HG02610 (cell line): ENCODE data around the gene PGAP1.

ENCODE experiments used
- ATAC-seq: cut with Tn5 transposase; IDR thresholded peaks from one replicate; pipeline ENCODE4 v1.9.1; 2021; ENCODE audit warnings: mild to moderate bottlenecking, moderate library complexity; ENCODE audit not compliant: unreplicated experiment

The PGAP1 gene, protein sequence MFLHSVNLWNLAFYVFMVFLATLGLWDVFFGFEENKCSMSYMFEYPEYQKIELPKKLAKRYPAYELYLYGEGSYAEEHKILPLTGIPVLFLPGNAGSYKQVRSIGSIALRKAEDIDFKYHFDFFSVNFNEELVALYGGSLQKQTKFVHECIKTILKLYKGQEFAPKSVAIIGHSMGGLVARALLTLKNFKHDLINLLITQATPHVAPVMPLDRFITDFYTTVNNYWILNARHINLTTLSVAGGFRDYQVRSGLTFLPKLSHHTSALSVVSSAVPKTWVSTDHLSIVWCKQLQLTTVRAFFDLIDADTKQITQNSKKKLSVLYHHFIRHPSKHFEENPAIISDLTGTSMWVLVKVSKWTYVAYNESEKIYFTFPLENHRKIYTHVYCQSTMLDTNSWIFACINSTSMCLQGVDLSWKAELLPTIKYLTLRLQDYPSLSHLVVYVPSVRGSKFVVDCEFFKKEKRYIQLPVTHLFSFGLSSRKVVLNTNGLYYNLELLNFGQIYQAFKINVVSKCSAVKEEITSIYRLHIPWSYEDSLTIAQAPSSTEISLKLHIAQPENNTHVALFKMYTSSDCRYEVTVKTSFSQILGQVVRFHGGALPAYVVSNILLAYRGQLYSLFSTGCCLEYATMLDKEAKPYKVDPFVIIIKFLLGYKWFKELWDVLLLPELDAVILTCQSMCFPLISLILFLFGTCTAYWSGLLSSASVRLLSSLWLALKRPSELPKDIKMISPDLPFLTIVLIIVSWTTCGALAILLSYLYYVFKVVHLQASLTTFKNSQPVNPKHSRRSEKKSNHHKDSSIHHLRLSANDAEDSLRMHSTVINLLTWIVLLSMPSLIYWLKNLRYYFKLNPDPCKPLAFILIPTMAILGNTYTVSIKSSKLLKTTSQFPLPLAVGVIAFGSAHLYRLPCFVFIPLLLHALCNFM

DNA sequence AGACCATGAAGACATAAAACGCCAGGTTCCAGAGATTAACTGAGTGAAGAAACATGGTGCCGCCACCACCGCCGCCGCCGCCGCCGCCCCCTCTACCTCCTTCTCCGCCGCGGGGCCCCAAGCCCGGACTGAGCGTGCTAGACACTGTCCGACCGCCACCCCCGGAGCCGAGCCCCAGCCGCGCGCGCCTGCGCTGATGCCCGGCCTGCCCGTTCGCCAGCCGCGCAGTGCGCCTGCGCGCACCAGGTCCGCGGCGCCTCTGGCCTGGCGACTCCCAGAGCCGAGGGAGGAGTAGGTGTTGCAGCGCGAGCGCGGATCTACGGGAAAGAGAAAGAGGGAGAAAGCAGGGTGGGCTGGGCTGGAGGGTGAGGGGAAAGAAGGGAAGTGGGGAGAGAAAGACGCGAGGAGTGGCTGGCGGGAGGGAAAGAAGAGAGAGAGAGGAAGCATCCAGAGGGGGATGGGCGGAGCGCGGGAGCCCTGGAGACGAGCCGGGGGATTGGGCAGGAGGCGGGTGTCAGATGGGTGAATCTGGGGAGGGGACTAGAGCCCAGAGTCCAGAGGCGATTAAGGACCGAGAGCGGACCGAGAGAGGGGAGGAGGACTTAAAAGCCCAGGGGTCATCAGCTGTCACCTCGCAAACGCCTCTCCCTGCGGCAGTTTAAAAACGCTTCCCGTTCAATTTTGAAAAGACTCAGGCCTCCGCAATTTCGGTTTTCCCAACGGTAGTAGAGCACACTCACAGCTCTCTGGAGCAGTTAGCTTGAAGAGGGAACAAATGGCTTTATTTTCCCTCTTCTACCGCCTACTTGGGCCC, at the start of gene PGAP1:
Gene PGAP1 (minus strand): TSS at position 146 of the 814 bp plus-strand sequence. CDS start 91 bp downstream, at position 55.
- ATAC-seq: peak; percentile 81

DNA sequence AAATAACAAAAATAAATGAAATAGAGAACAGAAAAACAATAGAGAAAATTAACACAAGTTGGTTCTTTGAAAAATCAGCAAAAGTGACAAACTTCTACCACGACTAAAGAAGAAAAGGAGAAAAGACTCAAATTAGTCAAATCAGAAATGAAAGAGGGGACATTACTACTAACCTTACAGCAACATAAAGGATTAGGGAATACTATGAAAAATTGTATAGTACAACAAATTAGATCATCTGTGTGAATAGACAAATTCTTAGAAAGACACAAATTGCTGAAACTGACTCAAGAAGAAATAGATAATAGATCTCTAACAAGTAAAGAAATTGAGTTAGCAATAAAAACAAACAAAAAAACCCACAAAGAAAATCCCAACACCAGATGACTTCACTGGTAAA, 48.5 kb upstream of the PGAP1 start:
- ATAC-seq: no peak

DNA sequence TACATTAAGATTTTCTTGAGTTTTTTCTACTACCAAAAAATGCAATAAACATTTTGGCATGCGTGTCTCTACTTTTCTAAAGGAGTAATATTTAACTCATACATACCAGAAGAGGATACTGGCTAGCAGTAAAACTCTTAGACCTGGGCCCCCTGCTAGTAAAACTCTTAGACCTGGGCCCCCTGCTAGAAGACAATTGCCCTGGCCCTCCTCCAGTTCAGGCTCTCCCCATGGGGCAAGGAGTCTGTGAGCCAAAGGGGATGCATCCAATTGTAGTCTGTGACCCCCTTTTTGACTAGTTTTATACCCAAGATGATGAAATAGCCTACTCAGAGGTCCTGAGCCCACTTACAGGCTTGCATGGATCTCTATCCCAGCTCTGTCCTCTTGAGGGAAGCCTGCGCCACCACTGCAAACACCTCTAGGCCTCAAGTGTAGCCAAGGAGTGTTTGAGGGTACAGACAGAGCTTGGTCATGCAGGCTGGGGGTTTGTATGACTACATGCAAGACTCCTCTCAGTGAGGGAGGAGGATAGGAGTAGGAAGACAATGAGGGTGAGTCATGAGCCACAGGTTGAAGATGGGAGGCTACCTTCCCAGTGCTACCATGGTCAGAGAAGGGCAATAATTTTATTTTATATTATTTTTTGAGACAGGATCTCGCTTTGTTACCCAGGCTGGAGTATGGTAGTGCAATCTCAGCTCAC, 45.2 kb upstream of the PGAP1 start:
- no peak for ATAC-seq

DNA sequence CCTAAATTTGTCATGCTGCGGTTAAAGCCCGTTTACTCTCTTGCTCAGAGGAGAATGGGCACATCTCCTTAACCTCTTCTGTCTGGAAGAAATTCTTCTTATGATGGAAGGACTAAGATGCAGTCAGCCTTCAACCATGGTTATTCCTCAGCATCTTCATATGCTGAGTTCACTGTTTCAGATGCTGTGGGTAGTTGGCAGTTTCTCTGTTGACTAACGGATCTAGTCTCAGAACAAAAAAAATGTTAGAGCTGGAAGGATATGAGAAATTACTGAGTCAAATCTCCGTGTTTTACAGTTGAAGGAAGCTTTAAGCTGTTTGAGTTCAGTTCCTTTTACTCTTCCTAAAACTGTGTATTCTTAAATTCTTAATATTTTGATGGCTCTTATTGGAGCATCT, 43.6 kb upstream of the PGAP1 start:
- no peak for ATAC-seq

DNA sequence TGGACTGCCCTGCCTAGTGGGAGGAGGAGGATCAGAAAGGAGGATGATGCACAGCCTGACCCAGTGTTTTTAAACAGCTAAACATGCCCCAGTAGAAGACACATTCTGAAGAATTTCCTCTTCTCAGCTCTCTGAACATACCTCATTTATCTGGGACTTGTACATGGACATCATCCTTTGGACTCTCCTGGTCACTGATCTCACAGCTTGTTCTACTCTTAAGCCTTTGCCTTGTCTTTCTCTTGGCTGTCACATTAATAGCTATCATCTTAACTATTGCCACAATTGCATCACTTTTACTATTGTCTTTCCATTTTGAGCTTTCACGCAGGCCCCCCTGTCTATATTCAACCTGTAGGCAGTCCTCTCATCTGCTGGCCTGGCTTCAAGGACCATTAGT, 42.0 kb upstream of the PGAP1 start:
- no peak for ATAC-seq

DNA sequence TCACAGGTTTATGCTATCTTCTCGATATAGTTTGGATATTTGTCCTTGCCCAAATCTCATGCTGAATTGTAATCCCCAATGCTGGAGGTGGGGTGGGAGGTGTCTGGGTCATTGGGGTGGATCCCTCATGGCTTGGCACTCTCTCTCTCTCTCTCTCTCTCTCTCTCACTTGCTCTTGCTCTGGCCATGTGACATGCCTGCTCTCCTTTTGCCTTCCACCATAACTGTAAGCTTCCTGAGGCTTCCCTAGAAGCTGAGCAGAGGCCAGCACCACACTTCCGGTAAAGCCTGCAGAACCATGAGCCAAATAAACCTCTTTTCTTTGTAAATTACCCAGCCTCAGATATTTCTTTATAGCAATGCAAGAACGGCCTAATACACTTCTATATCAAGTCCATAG, 41.3 kb upstream of the PGAP1 start:
- no peak for ATAC-seq

DNA sequence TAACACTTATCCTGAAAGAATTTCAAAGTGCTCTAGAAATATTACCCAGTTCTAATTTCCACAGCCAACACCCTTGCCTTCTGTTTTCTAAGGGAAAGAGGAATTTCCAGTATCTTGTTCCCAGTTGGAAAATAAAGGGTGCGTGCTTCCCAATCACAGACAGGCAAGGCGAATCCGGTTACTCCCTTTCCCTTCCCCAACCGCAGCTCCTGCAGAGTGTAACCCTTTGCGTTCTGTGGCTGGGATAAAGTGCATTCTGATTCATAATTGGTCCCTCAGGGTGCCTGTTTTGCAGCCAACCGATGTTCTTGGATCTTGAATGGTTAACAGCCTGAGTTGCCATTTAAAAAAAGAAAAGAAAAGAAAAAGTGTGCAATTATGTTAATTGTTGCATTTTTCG, 40.6 kb upstream of the PGAP1 start:
- no peak for ATAC-seq

DNA sequence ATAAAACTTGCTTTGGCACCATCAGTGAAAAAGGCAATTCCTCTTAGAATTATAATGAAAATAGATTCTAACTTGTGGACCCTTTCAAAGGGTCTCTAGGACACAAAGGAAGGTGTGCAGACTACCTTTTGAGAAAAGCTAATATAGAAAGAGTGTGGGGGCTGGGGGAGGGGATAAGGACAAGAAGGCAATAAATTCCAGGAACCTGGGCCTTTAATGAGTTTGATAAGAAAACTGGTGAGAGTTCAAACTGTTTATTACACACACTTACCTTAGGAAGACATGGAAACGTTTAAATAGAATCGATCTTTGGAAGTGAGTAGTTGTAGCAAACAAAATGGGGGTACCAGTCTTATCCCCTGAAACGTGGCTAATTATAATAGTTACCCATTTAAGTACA, 39.6 kb upstream of the PGAP1 start:
- no peak for ATAC-seq

DNA sequence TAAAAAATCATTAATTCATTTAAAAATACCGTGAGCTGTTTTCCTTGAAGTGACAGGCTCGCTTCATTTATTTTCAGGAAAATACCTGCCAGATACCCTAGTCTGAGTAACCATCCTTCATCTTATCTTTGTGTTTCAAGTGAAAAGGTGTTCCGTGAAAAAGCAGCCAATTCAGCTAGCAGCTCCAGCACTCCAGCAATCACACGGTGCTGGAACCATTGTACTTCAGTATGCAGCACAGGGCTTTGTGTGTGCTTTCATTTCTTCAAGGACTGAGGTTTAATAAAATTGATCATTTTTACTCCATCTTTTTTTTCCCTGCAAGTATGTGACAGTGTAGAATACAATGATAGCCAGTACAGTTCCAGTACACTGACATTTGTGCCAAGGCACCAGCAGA, 39.1 kb upstream of the PGAP1 start:
- ATAC-seq: no peak

DNA sequence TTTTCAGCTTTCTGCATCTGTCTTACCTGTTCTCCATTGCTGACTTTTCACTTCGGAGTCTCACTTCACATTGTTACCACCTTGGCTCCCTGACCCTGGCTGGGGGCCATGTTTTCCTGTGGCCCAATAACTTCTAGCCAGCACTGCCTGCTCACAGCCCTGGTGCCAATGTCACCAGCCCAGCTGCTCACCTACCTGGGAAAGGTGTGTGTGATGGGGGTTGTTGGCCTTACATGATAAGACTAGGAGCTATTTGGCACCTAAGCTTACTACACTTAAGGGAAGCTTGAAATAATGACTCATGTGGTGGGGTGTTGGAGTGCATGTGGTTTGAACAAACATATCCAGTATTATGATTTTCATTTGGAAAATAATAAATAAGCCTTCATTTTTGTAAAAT, 37.5 kb upstream of the PGAP1 start:
- ATAC-seq: no peak

DNA sequence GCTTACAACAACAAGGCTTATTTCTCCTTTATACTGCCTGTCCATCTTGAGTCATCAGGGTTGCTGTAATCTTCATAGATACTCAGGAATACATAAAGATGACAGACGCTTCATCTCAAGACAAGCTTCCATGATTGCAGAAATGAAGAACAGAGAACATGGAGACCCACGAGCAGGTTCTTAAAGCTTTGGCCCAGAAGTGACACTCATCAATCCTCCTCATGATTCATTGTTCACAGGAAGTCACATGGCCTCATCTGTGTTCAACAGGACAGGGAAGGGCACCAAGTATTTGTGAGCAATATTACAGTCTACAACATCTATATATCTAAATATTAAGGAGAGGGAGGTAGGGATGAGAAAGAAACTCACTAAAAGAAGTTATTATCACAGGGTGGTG, 36.5 kb upstream of the PGAP1 start:
- ATAC-seq: no peak

DNA sequence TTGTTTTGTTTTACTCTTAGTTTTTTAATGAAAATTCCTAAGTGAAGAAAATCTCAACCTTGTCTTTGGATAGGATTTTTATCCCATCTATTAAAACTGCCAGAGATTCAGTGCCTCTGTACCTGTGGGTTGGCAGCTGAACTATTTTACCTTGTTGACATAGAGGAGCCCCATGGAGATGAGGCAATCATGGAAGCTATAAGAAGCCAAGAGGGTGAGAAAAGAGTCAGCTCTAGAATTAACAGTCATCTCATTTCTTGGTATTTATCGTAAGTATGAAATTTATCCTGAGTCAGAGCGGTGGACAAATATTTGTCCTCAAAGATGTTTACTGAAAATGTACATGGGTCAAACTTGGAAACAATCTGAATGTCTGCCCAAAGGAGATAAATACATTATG, 35.8 kb upstream of the PGAP1 start:
- no peak for ATAC-seq

DNA sequence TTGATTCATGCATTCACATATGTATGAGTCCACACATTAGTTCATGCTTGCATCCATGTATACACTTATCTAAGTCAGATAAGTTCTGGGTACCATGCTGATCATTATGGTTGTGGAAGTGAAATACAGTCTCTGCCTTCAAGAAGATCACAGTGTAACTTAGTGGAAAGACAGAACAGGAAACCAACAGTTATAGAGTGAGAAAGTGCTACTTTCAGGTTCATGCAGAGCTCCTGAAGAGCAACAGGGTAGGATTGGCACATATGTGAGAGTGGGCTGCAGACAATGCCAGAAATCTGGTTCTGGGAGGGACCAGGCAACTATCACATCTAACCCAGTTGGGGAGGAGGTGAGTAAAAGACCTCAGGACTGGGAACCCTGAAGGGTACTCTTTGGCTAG, 35.4 kb upstream of the PGAP1 start:
- ATAC-seq: peak; percentile 92

DNA sequence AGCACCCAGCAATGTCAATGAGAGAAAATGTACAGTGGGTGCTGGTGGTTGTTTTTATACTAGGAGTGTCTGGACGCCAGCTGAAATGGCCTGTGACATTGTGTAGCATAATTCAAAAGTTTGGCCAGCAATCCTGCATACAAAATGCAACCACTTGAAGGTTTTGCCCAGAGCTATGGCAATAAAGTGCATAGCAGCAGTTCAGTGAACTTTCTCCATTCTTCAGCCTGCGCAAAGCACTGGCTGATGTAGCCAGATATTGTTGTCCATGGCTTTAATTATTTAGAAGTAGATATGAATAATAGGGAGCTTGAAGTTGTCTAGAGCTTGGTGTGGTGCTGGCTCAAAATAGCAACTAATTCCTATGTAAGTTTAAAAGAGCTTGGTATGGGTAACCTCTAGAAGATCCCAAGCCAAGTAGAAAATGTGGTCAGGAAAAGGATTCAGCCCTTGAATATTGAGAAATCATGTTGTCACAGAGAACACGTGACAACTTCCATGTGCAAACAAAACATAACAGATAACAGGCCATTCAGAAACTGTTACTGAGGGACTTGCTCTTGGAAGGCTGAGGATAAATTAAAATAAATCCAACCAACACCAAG, 33.3 kb upstream of the PGAP1 start:
- ATAC-seq: no peak

DNA sequence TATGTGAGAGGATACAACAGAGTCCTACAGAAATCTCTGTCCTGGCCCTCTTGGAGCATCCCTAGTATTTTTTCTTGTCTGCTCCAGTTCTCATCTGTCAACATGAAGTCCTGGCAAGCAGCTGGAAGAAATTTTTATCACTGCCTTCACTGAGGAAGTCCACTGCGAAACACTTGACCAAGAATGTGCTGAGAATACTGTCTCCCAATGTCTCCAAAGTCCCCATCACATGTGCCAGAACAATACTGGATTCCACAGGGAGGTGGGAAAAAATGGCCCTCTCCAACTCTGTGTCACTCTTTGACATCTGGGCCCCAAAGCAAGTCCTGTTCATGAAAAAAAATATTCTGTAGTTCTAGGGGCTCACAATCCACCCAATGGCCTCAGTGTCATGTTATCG, 32.8 kb upstream of the PGAP1 start:
- ATAC-seq: no peak

DNA sequence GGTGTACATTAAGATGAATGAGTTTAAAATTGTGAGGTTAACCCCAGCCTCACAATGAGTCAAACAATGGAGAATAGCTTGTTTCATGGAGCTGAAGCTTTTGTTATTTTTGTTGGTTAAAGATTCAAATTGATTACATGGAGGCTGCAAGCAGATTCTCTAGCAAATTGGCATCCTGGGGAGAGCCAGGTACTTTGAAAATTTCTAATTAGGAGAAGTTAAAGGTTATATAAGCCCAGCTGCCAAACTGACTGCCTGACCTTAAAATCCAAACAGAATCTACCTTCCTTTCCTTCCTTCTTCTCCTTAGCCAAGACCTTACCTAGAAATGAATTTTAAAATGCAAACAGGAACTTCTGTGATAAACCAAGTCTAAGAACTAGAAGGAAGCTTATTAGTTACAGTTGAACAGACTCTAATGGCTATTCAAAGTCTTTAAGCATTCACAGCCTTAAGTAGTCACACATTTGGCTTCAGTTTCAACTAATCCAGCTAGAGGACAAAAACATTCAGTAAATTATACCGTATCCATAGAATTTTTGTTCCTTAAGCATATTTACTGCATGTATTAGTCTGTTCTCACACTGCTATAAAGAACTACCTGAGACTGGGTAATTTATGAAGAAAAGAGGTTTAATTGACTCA, 31.5 kb upstream of the PGAP1 start:
- no peak for ATAC-seq

DNA sequence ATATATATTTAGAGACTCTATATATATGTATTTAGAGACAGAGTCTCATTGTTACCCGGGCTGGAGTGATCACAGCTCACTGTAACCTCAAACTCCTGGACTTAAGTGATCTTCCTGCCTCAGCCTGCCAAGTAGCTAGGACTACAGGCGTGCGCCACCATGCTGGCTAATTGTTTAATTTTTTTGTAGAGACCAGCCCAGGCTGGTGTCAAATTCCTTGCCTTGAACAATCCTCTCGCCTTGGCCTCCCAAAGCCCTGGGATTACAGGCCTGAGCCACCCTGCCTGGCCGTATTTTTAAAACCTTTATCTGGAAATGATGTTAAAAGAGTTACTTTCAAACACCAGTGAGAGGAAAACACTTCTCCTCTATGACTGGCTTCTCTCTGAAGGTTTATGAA, 30.9 kb upstream of the PGAP1 start:
- no peak for ATAC-seq

DNA sequence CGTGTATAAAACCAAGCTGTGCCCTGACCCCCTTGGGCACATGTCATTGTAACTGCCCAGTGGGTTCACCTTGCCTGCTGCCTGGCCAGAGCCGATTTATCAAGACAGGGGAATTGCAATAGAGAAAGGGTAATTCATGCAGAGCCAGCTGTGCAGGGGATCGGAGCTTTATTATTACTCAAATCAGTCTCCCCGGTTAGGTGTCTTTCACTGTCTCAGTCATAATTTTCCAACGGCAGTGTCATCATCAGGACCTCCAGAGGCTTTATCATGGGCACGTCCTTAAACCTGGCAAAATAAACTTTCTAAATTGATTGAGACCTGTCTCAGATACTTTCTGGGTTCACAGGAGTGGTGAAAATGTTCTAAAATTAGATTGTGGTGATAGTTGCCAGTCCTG, 29.6 kb upstream of the PGAP1 start:
- ATAC-seq: no peak

DNA sequence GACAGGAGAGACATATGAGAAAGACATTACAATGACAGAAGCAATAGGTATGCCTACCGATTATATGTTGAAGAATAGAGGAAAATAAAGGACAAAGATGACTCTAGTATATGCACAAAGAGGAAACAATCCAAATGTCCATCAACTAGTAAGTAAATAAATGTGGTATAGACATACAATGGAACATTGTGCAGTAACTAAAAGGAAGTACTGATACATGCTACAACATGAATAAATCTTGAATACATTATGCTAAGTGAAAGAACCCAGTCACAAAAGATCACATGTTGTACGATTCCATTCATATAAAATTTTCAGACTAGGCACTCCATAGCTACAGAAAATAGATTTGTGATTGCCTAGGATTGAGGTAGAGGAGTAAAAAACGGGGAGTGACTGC, 28.5 kb upstream of the PGAP1 start:
- ATAC-seq: no peak

DNA sequence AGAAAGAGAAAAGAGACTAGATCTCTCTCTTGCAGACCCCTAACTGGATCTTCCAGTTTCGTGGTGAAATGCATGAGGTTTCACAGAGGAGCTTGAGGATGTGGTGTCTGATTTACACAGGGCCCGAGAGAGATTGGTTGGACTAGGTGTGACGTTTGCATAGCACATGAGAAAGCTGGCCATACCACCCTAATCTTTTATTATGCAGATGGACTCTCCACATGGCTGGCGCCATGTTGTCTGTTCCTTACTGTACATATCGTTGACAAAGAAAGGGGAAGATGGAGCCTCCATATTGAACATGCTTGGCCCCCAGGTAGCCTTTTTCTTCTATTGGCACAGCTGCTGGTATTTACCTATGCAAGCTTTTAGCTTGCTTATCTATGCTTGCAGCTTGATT, 27.5 kb upstream of the PGAP1 start:
- ATAC-seq: no peak
